HepG2 (cell line): ENCODE results near the gene SULT2A1. TPM values are rescaled to one million over a fixed set of nuclear protein-coding genes. Genes with fewer than 3 reads are reported as not detected.

Source experiments
- AKNA ChIP-seq: sonication (generic); formaldehyde crosslinking; IDR thresholded peaks from 2 replicates; pipeline ENCODE4 v1.4.0; 2020; ENCODE audit warnings: missing genetic modification reagents, borderline replicate concordance
- ARID5B ChIP-seq: IDR thresholded peaks from 2 replicates; pipeline ENCODE4 v1.4.0; 2020; ENCODE audit warnings: mild to moderate bottlenecking, missing genetic modification reagents
- DNMT3B ChIP-seq: conservative IDR thresholded peaks from 2 replicates; pipeline ENCODE4 v1.6.1; 2016; ENCODE audit warnings: missing biosample characterization, control low read depth
- ISL2 ChIP-seq: sonication (generic); formaldehyde crosslinking; IDR thresholded peaks from 2 replicates; pipeline ENCODE4 v1.5.0; 2020; ENCODE audit warnings: missing genetic modification reagents
- NFRKB ChIP-seq: fragments of 450-650 bp; IDR thresholded peaks from 2 replicates; pipeline ENCODE4 v1.6.1; 2017
- PITX1 ChIP-seq: sonication (generic); formaldehyde crosslinking; IDR thresholded peaks from 2 replicates; pipeline ENCODE4 v1.5.1; 2020; ENCODE audit warnings: mild to moderate bottlenecking, missing genetic modification reagents
- SP2 ChIP-seq: sonication (generic); formaldehyde crosslinking; IDR thresholded peaks from 2 replicates; pipeline ENCODE4 v1.5.1; 2020; ENCODE audit warnings: mild to moderate bottlenecking, missing genetic modification reagents
- STAT6 ChIP-seq: sonication (generic); formaldehyde crosslinking; IDR thresholded peaks from 2 replicates; pipeline ENCODE4 v1.4.0; 2020; ENCODE audit warnings: missing genetic modification reagents, mild to moderate bottlenecking, borderline replicate concordance
- TAF15 ChIP-seq: fragments of 200-400 bp; formaldehyde crosslinking; IDR thresholded peaks from one replicate; pipeline ENCODE4 v1.6.1; 2018; ENCODE audit warnings: mild to moderate bottlenecking, low read depth, low read length; ENCODE audit not compliant: poor library complexity, severe bottlenecking
- TRIM24 ChIP-seq: sonication (generic); formaldehyde crosslinking; IDR thresholded peaks from 2 replicates; pipeline ENCODE4 v1.8.0; 2022; ENCODE audit warnings: mild to moderate bottlenecking, missing genetic modification reagents
- U2AF2 ChIP-seq: fragments of 200-400 bp; formaldehyde crosslinking; IDR thresholded peaks from 2 replicates; pipeline ENCODE4 v1.6.1; 2017; ENCODE audit warnings: low read depth, mild to moderate bottlenecking, low read length
- ZBTB44 ChIP-seq: sonication (generic); formaldehyde crosslinking; IDR thresholded peaks from 2 replicates; pipeline ENCODE4 v1.4.0; 2020; ENCODE audit warnings: missing genetic modification reagents
- ZNF121 ChIP-seq: sonication (generic); formaldehyde crosslinking; IDR thresholded peaks from 2 replicates; pipeline ENCODE4 v1.5.0; 2020; ENCODE audit warnings: mild to moderate bottlenecking, missing genetic modification reagents
- ZNF567 ChIP-seq: sonication (generic); formaldehyde crosslinking; IDR thresholded peaks from 2 replicates; pipeline ENCODE4 v1.8.1; 2023; ENCODE audit warnings: mild to moderate bottlenecking, missing genetic modification reagents, borderline replicate concordance
- polyA plus RNA-seq, 8 experiments: library from polyadenylated mRNA; depleted of rRNA in 3 of 8; stranded (reverse) in 7 of 8; unstranded in 1 of 8; fragments of >200 nt; fragmentation: Illumina TruSeq in 4 of 8; extraction: Trizol in 4 of 8; gene quantifications; 2 replicates each; pipeline versions ENCODE4 v1.2.1 to v1.2.3, GENCODE V29; 2011 to 2016; ENCODE audit warnings: low read depth in 4 of 8, missing spikeins in 1 of 8, mixed read lengths in 1 of 8; ENCODE audit not compliant: insufficient read depth in 1 of 8
- total RNA-seq, 5 experiments: library from RNA; depleted of rRNA; stranded (reverse); fragments of >200 nt; fragmentation: Illumina TruSeq; extraction: Trizol; gene quantifications; 2 replicates each; pipeline ENCODE4 v1.2.3, GENCODE V29; 2016; ENCODE audit warnings: low read depth in 1 of 5

SULT2A1 gene
- total and polyA plus RNA-seq, 2 of the 13 experiments (the other 11 are each of a cell fraction or from before 2014, with no cell fraction given) = 137 to 193 TPM

- TF ChIP-seq ZBTB44 (CRISPR knock-in tag) = no peak
- TF ChIP-seq ISL2 (CRISPR knock-in tag) = peak; percentile 46
- no peak for TF ChIP-seq ZNF567
- no peak for TF ChIP-seq TAF15
- TF ChIP-seq U2AF2 = no peak
- no peak for TF ChIP-seq AKNA
- TF ChIP-seq NFRKB = no peak
- TF ChIP-seq PITX1 = peak; percentile 56
- no peak for TF ChIP-seq TRIM24 (CRISPR knock-in tag)
- TF ChIP-seq ARID5B (CRISPR knock-in tag) = peak; percentile 77
- no peak for TF ChIP-seq DNMT3B
- TF ChIP-seq STAT6 (CRISPR knock-in tag) = peak; percentile 18; the same call in 1 of the 2 replicates
- peak; percentile 91 for TF ChIP-seq SP2 (CRISPR knock-in tag)
- no peak for TF ChIP-seq ZNF121 (CRISPR knock-in tag)
Measured at GRCh38 chr19:47891923-47892666, 6.0 kb upstream of the SULT2A1 start (continued).
